Sigmoid colon (tissue), 7 donors: ENCODE measurements around the gene ATG13. TPM values are rescaled to one million over a fixed set of nuclear protein-coding genes. Genes with fewer than 3 reads are reported as not detected.

Source experiments
- DNase-seq: peaks from one replicate; pipeline ENCODE4 v3.0.0-alpha.2; 2019
- H3K27ac ChIP-seq, 4 donors: fragments of 200-600 bp; sonication (generic); one replicate each; pipeline ENCODE4 v1.5.1; 2016 to 2019; ENCODE audit warnings: mild to moderate bottlenecking in 1 of 4
- H3K27me3 ChIP-seq, 3 donors: fragments of 200-600 bp; sonication (generic); one replicate each; pipeline ENCODE4 v1.5.1; 2019; ENCODE audit warnings: mild to moderate bottlenecking in 1 of 3
- H3K36me3 ChIP-seq, 4 donors: fragments of 200-600 bp; sonication (generic); one replicate each; pipeline ENCODE4 v1.5.1; 2016 to 2019
- H3K4me1 ChIP-seq, 4 donors: fragments of 200-600 bp; sonication (generic); one replicate each; pipeline ENCODE4 v1.5.1; 2017 to 2019
- H3K4me3 ChIP-seq, 4 donors: fragments of 200-600 bp; sonication (generic); one replicate each; pipeline ENCODE4 v1.5.1; 2017 to 2019; ENCODE audit warnings: mild to moderate bottlenecking in 2 of 4, moderate library complexity in 1 of 4
- H3K9me3 ChIP-seq, 4 donors: fragments of 200-600 bp in 3 of 4; sonication (generic) in 3 of 4; one replicate each; pipeline versions ENCODE4 v1.5.1 to v1.6.1; 2013 to 2019
- CTCF ChIP-seq, 4 experiments: fragments of 450-650 bp in 3 of 4; fragments of 200-600 bp in 1 of 4; IDR thresholded peaks; one replicate each; pipeline ENCODE4 v1.5.1; 2016 to 2019; ENCODE audit warnings: antibody characterized with exemption in 4 of 4, mild to moderate bottlenecking in 3 of 4, moderate library complexity in 2 of 4
- EP300 ChIP-seq, 4 donors: sonication (generic); formaldehyde crosslinking; IDR thresholded peaks; one replicate each; pipeline ENCODE4 v1.6.1; 2017; ENCODE audit warnings: antibody characterized with exemption in 4 of 4
- POLR2A ChIP-seq, 2 donors: fragments of 450-650 bp; IDR thresholded peaks; one replicate each; pipeline ENCODE4 v1.6.1; 2016; ENCODE audit warnings: antibody characterized with exemption in 2 of 2, mild to moderate bottlenecking in 2 of 2, moderate library complexity in 2 of 2
- POLR2AphosphoS5 ChIP-seq, 4 donors: sonication (generic); formaldehyde crosslinking; IDR thresholded peaks; one replicate each; pipeline ENCODE4 v1.6.1; 2017; ENCODE audit warnings: antibody characterized with exemption in 4 of 4
- WGBS, 2 donors: extraction: QIAGEN DNeasy Blood & Tissue Kit; methylation state at CpG; one replicate each; pipeline ENCODE4 v1.1.7; 2013; 5-methylcytosine and 5-hydroxymethylcytosine counted together
- intact Hi-C: fragments of 100-400 bp; cut with DNase I; formaldehyde crosslinking; loops from one replicate; pipeline ENCODE4 v1.15.1; 2023
- polyA plus RNA-seq, 3 donors: library from polyadenylated mRNA; stranded (reverse); fragments of 200-250 nt; gene quantifications; one replicate each; pipeline ENCODE4 v1.2.3, GENCODE V29; 2013
- total RNA-seq, 4 donors: library from RNA; depleted of rRNA; stranded (reverse); fragments of >200 nt; gene quantifications; one replicate each; pipeline ENCODE4 v1.1.0, GENCODE V29; 2016
- donor health status: healthy with polysubstance abuse.
- donor health status: Bipolar disorder and iron deficiency.
- donor health status: healthy.

ATG13 gene
- total and polyA plus RNA-seq, 7 donors: 27.6 to 96.4 (median 48.5) TPM

- Histone ChIP-seq H3K27me3 (no peaks in the 10 kb centered on the region), H3K9me3 (no peaks in the 10 kb centered on the region), H3K27ac (no peak overlapping the region), H3K4me1 (no peaks in the 10 kb centered on the region), H3K4me3 (no peak overlapping the region), H3K36me3 (peaks cover 13 to 98% (median 54%) of the 10 kb centered on the region in 4 donors)
- DNase-seq: peak; percentile 55
- intact Hi-C loops: no loop called here
- no peak for TF ChIP-seq CTCF (IDR thresholded peaks at IDR 0.05)
- TF ChIP-seq POLR2A (IDR thresholded peaks at IDR 0.05): no peak
- no peak for TF ChIP-seq EP300 (IDR thresholded peaks at IDR 0.05)
- TF ChIP-seq POLR2AphosphoS5 (IDR thresholded peaks at IDR 0.05): no peak
- WGBS, 2 donors: 82 to 88% methylated on average over 1 of the region's 1 CpG
These were observed 42.6 kb downstream of the ATG13 start for GRCh38 chr11:46659908-46660307.

GRCh38 chr11:46661836-46662235 lies 44.5 kb downstream of the ATG13 start:
- TF ChIP-seq EP300 (IDR thresholded peaks at IDR 0.05) (no peak), POLR2AphosphoS5 (IDR thresholded peaks at IDR 0.05) (no peak), POLR2A (IDR thresholded peaks at IDR 0.05) (no peak), CTCF (IDR thresholded peaks at IDR 0.05) (no peak)
- intact Hi-C loops: no loop called here
- peaks cover 18 to 98% (median 49%) of the 10 kb centered on the region in 4 donors for H3K36me3 ChIP-seq
- no peak overlapping the region for H3K27ac ChIP-seq
- peaks cover 0 to 8% (median 0%) of the 10 kb centered on the region in 4 donors for H3K4me1 ChIP-seq
- no peak overlapping the region for H3K4me3 ChIP-seq
- no peak for DNase-seq
- no peaks in the 10 kb centered on the region for H3K27me3 ChIP-seq
- H3K9me3 ChIP-seq: no peaks in the 10 kb centered on the region

GRCh38 chr11:46662366-46662765 lies 45.0 kb downstream of the ATG13 start:
- DNase-seq: no peak
- Histone ChIP-seq H3K9me3 (no peaks in the 10 kb centered on the region), H3K36me3 (peaks cover 13 to 98% (median 45%) of the 10 kb centered on the region in 4 donors), H3K4me3 (no peak overlapping the region), H3K27ac (no peak overlapping the region), H3K4me1 (peaks cover 0 to 12% (median 3%) of the 10 kb centered on the region in 4 donors), H3K27me3 (no peaks in the 10 kb centered on the region)
- intact Hi-C loops: no loop called here
- TF ChIP-seq POLR2A (IDR thresholded peaks at IDR 0.05): no peak
- no peak for TF ChIP-seq CTCF (IDR thresholded peaks at IDR 0.05)
- TF ChIP-seq EP300 (IDR thresholded peaks at IDR 0.05): no peak
- no peak for TF ChIP-seq POLR2AphosphoS5 (IDR thresholded peaks at IDR 0.05)

GRCh38 chr11:46663277-46663940 lies 46.1 kb downstream of the ATG13 start:
- TF ChIP-seq POLR2A (IDR thresholded peaks at IDR 0.05): no peak
- TF ChIP-seq POLR2AphosphoS5 (IDR thresholded peaks at IDR 0.05): no peak
- TF ChIP-seq CTCF (IDR thresholded peaks at IDR 0.05): no peak
- TF ChIP-seq EP300 (IDR thresholded peaks at IDR 0.05): no peak
- intact Hi-C loops: no loop called here
- no peak overlapping the region for H3K4me3 ChIP-seq
- H3K27ac ChIP-seq: no peak overlapping the region
- peaks cover 9 to 98% (median 45%) of the 10 kb centered on the region in 4 donors for H3K36me3 ChIP-seq
- no peaks in the 10 kb centered on the region for H3K27me3 ChIP-seq
- 93% methylated on average over 4 of the region's 4 CpGs for WGBS, 2 donors
- no peak for DNase-seq
- no peaks in the 10 kb centered on the region for H3K9me3 ChIP-seq
- peaks cover 0 to 12% (median 3%) of the 10 kb centered on the region in 4 donors for H3K4me1 ChIP-seq

- no peak for DNase-seq
- Histone ChIP-seq H3K4me3 (no peak overlapping the region), H3K4me1 (peaks cover 0 to 12% (median 3%) of the 10 kb centered on the region in 4 donors), H3K27me3 (no peaks in the 10 kb centered on the region), H3K9me3 (no peaks in the 10 kb centered on the region), H3K36me3 (peaks cover 11 to 98% (median 45%) of the 10 kb centered on the region in 4 donors), H3K27ac (peak overlapping the region in 3 of 4 donors; percentile 12 to 75 (median 21))
- no peak for TF ChIP-seq EP300 (IDR thresholded peaks at IDR 0.05)
- TF ChIP-seq CTCF (IDR thresholded peaks at IDR 0.05): no peak
- no peak for TF ChIP-seq POLR2AphosphoS5 (IDR thresholded peaks at IDR 0.05)
- TF ChIP-seq POLR2A (IDR thresholded peaks at IDR 0.05): no peak
- intact Hi-C loops: no loop called here
- WGBS, 2 donors: 77 to 82% methylated on average over 6 of the region's 6 CpGs
These were observed 47.3 kb downstream of the ATG13 start for GRCh38 chr11:46664612-46665011.
